Islet precursor cell (in vitro differentiated cells): ENCODE data around the gene SRP14.
"Not testable (repeated sequence)": the region's sequence is repeated elsewhere in the genome, so short reads cannot be mapped to it uniquely, and the experiment has no call there.

Experiments
- DNase-seq: peaks from one replicate; pipeline ENCODE4 v3.0.0-alpha.2; 2018

SRP14 gene

DNA sequence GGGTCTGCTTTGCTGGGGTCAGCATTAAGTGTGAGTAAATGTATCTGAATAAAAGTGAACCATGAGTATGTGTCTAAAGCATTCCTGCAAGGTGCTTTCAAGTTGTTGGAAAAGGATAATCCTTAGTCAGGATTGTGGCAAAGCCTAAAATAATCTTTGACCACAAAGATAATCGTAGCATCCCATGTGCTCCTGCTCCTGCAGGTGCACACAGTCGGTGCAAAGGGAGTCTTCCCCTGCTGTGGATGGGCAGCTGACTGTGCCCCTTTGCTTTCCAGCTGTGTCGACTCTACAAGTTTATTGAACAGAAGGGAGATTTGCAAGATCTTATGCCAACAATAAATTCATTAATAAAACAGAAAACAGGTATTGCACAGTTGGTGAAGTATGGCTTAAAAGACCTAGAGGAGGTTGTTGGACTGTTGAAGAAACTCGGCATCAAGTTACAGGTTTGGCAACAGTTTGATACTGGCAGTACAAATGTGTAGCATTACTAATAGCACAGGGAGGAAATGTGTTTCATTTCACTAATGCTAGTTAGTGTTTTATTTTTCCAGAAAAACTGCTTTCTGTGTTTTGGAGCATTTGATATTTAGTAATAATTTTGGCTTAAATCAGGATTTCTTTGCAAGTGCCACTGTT is 22.6 kb downstream of the SRP14 start:
- no peak for DNase-seq

DNA sequence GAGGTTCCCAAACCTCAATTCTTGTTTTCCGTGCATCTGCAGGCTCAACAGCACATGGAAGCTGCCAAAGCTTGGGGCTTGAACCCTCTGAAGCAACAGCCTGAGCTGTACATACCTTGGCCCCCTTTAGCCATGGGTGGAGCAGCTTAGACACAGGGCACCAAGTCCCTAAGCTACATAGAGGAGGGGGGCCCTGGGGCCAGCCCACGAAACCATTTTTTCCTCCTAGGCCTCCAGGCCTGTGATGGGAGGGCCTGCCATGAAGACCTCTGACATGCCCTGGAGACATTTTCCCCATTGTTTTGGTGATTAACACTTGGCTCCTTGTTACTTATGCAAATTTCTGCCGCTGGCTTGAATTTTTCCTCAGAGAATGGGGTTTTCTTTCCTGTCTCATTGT is 24.6 kb downstream of the SRP14 start:
- no peak for DNase-seq

DNA sequence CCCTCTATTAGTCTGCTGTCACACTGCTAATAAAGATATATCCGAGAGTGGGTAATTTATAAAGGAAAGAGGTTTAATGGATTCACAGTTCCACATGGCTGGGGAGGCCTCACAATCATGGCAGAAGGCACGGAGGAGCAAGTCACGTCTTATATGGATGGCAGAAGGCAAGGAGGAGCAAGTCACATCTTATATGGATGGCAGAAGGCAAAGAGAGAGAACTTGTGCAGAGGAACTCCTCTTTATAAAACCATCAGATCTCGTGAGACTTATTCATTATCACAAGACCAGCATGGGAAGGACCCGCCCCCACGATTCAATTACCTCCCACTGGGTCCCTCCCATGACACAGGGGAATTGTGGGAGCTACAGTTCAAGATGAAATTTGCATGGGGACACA is 25.6 kb downstream of the SRP14 start:
- DNase-seq: not testable (repeated sequence)

DNA sequence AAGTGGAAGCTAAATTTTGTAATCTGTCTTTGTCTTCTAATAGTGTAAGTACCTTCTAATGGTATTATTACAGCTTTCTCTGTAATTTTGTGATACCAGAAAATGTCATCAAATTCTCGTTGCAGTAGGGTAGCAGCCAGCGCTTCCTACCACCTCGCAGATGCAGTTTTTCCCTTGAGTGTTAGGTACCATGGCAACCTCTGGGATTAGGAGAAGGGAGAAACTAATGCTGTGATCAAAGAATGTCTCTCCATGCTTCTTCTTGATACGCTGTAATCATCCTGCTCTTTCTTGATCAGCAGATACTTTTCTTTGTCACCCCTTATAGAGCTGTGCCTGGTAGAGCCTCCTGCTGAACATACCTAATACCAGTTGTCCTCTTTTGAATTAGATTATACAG is 27.7 kb downstream of the SRP14 start:
- DNase-seq: no peak

DNA sequence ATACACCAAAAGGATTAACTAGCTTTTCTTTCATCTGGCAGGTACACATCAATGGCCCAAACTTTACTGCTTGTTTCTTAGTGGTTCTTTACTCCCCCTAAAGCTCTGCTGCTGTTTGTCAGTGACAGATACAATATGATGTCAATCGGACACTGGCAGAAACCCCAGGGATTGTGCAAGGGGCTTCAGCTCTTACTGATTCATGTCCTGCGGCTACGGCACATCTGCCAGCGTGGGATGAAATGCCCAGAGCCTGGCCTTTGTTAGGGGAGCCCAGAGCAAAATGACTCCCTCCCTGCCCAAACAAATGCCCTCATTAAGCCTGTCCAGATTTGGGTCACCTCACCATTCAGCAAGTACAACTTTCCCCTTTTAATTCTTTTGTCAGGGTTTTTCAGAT is 28.3 kb downstream of the SRP14 start:
- no peak for DNase-seq

DNA sequence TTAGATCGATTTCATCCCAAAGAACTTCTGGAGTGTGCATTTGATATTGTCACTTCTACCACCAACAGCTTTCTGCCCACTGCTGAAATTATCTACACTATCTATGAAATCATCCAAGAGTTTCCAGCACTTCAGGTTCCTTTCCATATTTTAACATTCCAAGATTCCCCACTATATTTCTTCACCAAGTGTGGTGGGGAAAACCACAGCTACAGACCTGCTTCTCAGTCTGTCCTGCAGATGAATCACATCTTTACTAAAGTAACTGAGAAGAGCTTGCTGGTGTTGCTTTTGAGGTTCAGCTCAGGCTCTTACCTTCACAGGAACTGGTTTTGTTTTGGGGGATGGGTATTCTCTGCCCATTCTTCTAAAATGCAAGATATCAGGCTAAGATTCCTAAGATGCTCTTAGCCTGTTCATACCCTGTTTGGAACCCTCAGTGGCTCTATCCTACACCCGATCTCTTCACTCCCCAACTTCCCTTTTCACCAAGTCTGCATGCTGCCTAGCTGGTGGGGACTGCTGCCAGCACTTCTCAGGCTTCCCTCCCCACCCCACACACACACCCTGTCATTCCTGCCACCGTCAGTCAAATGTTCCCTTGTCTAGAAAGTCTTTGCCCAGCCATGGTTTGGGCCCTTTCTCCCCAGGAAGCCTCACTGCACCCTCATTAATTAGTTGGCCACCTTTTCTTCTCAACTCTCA is 30.8 kb downstream of the SRP14 start:
- DNase-seq: no peak

DNA sequence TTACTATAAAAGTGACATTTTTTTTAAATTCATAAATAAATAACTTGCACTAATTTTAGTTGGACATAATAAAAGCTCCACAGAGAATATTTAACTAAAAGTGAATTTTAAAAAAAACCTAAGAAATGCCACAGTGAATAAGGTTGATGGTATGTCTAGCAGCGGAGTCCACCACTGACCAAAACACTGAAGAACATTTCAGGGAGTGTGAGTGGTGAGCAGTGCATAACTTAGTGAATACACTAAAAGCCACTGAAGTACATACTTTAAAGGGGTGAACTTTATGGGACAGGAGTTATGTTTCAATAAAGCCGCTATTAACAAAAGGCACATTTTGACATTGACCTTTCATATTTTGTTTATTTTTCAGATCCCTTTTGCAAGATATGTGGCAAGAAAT is 32.3 kb downstream of the SRP14 start:
- DNase-seq: no peak

DNA sequence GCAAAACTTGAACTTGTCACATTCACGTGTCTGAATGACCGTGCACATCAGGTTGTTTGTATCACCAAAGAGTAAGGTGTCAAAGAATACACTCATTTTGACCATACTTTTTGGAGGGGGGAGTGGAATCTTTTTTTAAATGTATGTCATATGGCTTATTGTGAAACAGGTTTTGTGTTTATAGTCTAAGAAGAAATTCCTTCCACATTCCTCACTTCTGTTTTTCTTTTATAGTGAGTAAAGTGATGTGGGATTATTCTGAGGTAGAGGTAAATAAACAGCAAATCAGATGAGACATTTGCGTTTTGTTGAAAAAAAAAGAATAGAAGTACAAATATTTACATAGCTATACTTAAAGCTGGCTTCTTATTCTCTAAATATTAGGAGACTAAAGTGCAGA is 33.0 kb downstream of the SRP14 start:
- no peak for DNase-seq

DNA sequence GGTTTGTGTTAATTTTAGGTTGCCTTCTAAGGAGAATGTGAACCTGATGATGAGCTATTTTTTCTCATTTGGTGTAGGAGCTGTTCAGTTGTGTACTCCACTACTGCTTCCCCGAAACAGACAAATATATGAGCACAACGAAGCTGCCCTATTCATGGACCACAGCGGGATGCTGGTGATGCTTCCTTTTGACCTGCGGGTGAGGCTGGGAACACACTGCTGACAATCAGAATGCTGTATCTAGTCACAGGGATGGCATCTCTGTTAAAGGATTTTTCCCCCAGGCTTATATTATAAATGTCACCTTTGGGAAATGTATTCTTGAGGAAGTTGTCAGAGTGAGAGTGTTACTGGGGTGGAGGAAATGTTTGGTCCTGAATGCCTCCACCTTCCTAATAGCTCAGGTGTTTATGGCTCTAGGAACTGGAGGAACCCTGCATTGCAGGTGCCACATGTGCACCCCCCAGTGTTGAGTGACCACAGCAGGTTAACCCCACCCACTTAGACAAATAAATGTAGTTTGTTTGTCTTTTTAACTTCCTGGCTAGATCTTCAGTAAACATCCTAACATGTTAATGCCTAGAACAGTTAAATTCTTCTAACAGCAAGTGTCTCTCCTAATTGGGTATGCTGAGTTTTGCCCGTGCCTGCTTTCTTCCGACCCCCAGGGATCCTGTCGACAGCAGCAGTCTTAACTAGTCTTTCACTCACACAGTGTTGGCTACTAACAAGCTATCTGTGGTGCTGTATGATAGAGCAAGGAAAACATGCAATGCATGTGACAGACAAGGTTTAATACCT is 35.7 kb downstream of the SRP14 start:
- DNase-seq: no peak

DNA sequence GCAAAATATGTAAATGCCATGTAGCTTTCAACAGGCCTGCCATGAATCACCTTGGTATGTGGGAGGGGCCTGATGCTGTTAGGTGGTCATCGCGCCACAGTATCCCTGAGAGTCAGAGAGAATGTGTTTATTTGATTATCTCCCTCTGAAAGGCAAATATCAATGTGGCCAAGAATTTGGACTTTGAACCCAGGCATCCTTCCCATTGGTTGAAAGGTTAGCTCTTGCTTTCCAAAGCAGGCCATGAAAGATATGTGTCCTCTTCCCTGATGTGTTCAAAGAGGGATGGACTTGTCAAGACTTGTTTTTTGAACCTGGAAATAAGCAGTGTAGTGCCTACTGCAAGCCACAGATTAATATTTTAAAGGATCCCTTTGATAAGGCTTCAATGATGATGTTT is 36.7 kb downstream of the SRP14 start:
- no peak for DNase-seq

DNA sequence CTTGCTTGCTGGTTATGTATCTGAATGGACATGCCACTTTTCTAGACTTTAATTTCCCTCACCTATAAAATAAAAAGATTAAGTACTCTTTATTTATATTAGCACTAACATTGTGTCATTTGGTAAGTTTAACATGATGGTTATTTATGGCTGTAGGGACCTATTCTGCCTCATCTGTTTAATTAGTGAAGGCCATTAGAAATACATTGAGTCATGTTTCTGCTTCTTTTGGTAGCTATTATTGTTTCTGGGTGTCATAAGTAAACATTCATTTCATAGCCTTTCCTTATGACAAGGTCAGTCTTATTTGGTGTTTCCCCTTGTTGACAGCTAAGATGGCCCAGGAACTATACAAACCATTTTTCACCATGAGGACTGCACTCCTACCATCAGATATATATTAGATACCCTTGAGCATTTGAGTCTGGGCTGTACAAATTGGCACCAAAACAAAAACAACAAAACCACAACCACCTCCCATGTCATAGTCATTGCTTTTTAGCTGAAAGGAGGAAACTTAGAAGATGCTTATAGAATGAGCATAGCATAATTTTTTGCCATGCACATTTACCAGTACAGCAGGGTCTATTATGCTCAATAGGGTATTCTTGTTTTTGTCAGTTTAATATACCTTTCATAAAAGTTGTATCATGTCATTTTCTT is 39.3 kb downstream of the SRP14 start:
- DNase-seq: no peak

DNA sequence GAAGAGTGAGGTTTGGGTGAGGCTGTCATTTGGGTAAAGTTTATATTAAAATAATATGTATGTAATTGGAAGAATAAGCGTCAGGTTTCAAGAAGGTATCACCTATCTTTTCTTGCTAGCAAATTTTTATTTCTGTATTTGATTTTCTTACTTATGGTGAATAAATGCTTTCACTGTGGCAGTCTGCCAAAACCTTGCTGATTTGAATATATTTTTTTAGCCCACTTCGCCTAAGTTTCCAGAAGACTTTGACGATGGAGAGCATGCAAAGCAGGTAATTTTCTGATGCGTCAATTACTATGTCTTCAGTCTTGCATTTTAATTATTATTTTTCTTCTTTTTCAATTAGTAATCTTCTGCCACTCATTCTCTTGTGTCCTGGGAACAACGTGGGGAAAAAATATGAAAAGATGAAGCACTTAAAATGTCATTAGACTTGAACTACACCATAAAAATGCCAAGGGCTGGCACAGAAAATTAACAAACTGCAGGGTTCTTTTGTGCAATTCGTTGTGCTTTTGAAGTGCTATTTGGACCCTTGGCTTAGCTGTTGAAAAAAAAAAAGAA is 40.4 kb downstream of the SRP14 start:
- no peak for DNase-seq

DNA sequence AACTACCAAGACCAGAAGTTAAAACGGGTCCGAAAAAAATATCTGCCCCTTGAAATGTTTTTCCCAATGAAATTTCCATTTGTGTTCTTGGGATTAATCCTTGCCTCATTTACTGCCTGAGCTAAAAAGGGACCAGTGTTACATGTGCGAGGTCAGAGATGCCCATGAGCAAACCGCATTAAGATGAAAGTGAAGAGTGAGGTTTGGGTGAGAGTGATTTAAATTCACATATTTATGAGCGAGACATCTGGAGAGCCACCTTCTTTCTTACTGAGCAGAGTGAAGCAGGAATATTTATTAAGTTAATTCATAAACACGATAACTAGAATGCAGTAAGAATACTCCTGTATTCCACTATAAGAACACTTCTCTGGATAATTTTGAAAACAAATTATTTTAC is 41.3 kb downstream of the SRP14 start:
- no peak for DNase-seq

DNA sequence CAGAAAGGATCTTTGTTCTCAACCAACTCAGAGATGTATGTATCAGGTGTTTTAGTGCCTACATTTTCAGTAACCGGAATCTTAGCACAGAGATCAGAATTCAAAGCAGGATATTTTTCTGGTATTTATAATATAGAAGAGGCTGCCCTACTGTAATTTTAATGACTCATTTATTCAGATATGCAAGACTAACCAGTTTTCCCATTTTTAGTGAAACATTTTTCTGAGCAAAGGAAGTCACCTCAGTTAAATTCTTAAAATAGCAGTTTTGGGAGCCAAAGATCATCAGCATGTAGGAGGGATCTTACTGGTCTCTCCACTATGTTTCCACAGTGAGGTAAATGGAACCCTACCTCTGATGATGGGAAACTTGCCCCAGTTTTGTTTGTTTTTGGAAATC is 42.0 kb downstream of the SRP14 start:
- no peak for DNase-seq

DNA sequence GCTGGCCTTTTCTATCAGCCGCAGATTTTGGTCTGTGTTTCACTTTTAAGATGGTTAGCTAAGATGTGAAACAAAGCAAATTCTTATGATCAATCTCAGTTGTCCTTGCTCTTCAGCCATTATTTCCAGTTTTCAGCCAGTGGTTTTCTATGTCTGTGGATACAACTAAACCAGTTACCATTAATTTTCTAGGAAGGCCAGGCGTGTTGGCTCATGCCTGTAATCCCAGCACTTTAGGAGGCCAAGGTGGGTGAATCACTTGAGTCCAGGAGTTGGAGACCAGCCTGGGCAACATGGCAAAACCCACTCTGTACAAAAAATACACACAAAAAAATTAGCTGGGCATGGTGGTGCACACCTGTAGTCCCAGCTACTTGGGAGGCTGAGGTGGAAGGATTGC is 42.8 kb downstream of the SRP14 start:
- DNase-seq: not testable (repeated sequence)

DNA sequence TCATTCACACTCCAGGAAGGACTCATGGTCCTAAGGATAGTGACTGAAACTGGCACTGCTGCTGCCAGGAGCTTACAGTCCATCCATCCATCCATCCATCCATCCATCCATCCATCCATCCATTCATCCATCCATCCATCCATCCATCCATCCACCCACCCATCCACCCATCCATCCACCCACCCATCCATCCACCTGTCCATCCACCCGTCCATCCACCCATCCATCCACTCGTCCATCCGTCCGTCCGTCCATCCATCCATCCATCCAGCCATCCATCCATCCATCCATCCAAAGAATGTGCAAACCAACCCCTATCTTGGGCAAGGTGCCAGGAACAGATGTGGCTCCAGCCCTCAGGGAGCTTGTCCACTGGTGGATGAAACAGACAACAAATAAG is 46.0 kb downstream of the SRP14 start:
- DNase-seq: not testable (repeated sequence)

DNA sequence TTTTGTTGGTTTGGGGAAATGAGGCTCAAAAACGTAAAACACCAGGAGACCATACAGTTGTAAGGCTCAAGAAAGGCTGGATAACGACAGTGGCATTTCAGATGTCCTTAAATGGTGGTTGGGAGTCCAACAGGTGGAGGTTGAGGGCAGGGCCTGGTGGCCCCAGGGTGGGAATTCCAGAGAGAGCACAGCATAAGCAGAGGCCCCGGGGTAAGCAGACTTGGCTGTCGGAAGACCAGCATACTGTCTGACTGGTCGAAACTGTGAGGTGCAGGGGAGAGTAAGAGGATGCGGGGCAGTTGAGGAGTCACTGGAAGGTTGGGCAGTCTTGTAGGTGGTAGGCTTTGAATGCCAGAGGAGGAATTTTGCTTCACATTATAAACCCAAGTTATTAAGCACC is 48.3 kb downstream of the SRP14 start:
- peak; percentile 62 for DNase-seq

DNA sequence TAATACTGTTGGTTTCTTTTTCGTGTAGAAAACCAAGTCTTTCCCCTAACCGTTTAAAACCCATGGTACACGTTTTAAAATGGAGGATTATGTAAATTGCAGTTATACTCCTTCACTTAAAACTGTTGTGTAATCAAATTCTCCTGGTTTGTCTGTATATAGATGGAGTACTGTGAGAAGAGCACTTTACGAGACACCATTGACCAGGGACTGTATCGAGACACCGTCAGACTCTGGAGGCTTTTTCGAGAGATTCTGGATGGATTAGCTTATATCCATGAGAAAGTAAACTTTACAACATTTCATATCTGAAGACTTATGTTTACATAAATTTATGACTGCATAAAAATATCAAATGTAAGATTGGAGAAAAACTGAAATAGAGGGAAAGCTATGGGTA is 51.2 kb downstream of the SRP14 start:
- no peak for DNase-seq
